Neuronal stem cell (in vitro differentiated cells): ENCODE results near the gene UNG.

Experiments used
- DNase-seq: peaks from one replicate; pipeline ENCODE4 v3.0.0-alpha.2; 2013; ENCODE audit warnings: low spot score
- H2AFZ ChIP-seq: one replicate; pipeline ENCODE4 v1.6.1; 2013; ENCODE audit warnings: mild to moderate bottlenecking, low read length, inconsistent platforms
- H2AK5ac ChIP-seq: 2 replicates; pipeline ENCODE4 v1.6.1; 2013; ENCODE audit warnings: low read depth, mild to moderate bottlenecking, inconsistent platforms, low read length, moderate library complexity, mixed read lengths
- H2BK120ac ChIP-seq: 2 replicates; pipeline ENCODE4 v1.6.1; 2013; ENCODE audit warnings: low read depth, mild to moderate bottlenecking, inconsistent platforms, low read length, moderate library complexity, mixed read lengths
- H2BK12ac ChIP-seq: one replicate; pipeline ENCODE4 v1.6.1; 2013; ENCODE audit warnings: low read length, inconsistent platforms
- H2BK15ac ChIP-seq: 2 replicates; pipeline ENCODE4 v1.6.1; 2013; ENCODE audit warnings: mild to moderate bottlenecking, low read length, inconsistent platforms, mixed read lengths
- H2BK5ac ChIP-seq: one replicate; pipeline ENCODE4 v1.6.1; 2013; ENCODE audit warnings: inconsistent platforms, mild to moderate bottlenecking, low read length, moderate library complexity
- H3K14ac ChIP-seq: one replicate; pipeline ENCODE4 v1.6.1; 2013; ENCODE audit warnings: low read length, inconsistent platforms
- H3K18ac ChIP-seq: 2 replicates; pipeline ENCODE4 v1.6.1; 2013; ENCODE audit warnings: low read length, inconsistent platforms
- H3K23ac ChIP-seq: 2 replicates; pipeline ENCODE4 v1.6.1; 2013; ENCODE audit warnings: low read depth, mild to moderate bottlenecking, mixed read lengths, low read length, inconsistent platforms; ENCODE audit not compliant: poor library complexity
- H3K27ac ChIP-seq: replicated peaks from 3 replicates; pipeline ENCODE4 v1.5.1; 2013; ENCODE audit warnings: low read length, inconsistent platforms
- H3K27me3 ChIP-seq, 3 experiments: 2 replicates each; pipeline ENCODE4 v1.6.1; 2013; ENCODE audit warnings: low read length in 3 of 3, mild to moderate bottlenecking in 2 of 3, inconsistent platforms in 1 of 3, low read depth in 1 of 3, mixed read lengths in 1 of 3, moderate library complexity in 1 of 3; ENCODE audit not compliant: control insufficient read depth in 3 of 3, insufficient read depth in 3 of 3
- H3K36me3 ChIP-seq, 2 donors: replicated peaks in 1 of 2; 2 replicates each; pipeline ENCODE4 v1.6.1; 2013; ENCODE audit warnings: low read length in 2 of 2; ENCODE audit not compliant: control insufficient read depth in 2 of 2, insufficient read depth in 2 of 2
- H3K4ac ChIP-seq: 2 replicates; pipeline ENCODE4 v1.6.1; 2013; ENCODE audit warnings: inconsistent platforms, mild to moderate bottlenecking, low read length, moderate library complexity
- H3K4me1 ChIP-seq, 2 donors: 1 replicate in 1 of 2; 2 replicates in 1 of 2; pipeline ENCODE4 v1.6.1; 2013; ENCODE audit warnings: low read length in 2 of 2, low read depth in 1 of 2; ENCODE audit not compliant: control insufficient read depth in 2 of 2, insufficient read depth in 1 of 2
- H3K4me2 ChIP-seq: one replicate; pipeline ENCODE4 v1.6.1; 2013; ENCODE audit warnings: mild to moderate bottlenecking, low read length, inconsistent platforms; ENCODE audit not compliant: insufficient read depth, poor library complexity, severe bottlenecking
- H3K4me3 ChIP-seq, 2 donors: 2 replicates each; pipeline ENCODE4 v1.5.1; 2013; ENCODE audit warnings: low read length in 2 of 2, mild to moderate bottlenecking in 2 of 2, inconsistent platforms in 1 of 2, moderate library complexity in 1 of 2
- H3K79me1 ChIP-seq: one replicate; pipeline ENCODE4 v1.6.1; 2013; ENCODE audit warnings: low read depth, mild to moderate bottlenecking, inconsistent platforms, low read length, moderate library complexity
- H3K9ac ChIP-seq: one replicate; pipeline ENCODE4 v1.6.1; 2013; ENCODE audit warnings: mild to moderate bottlenecking, low read depth, low read length, inconsistent platforms; ENCODE audit not compliant: poor library complexity
- H3K9me3 ChIP-seq, 2 donors: replicated peaks in 1 of 2; 2 replicates each; pipeline versions ENCODE3 to v1.6.1; 2013; ENCODE audit warnings: low read length in 2 of 2, mild to moderate bottlenecking in 2 of 2, inconsistent platforms in 1 of 2, low read depth in 1 of 2, mixed read lengths in 1 of 2, moderate library complexity in 1 of 2; ENCODE audit not compliant: control insufficient read depth in 2 of 2, insufficient read depth in 1 of 2
- H4K8ac ChIP-seq: one replicate; pipeline ENCODE4 v1.6.1; 2013; ENCODE audit warnings: low read depth, mild to moderate bottlenecking, inconsistent platforms, low read length, moderate library complexity
- H4K91ac ChIP-seq: one replicate; pipeline ENCODE4 v1.6.1; 2013; ENCODE audit warnings: low read length, low read depth, mild to moderate bottlenecking, inconsistent platforms; ENCODE audit not compliant: poor library complexity
- WGBS, 2 donors: extraction: QIAGEN DNeasy Blood & Tissue Kit; methylation state at CpG; one replicate each; pipeline ENCODE4 v1.1.7; 2013; ENCODE audit warnings: missing lambda C conversion rate in 2 of 2, mixed read lengths in 1 of 2; ENCODE audit not compliant: insufficient read length in 2 of 2, insufficient replicate concordance in 1 of 2; ENCODE audit errors: extremely low coverage in 2 of 2; 5-methylcytosine and 5-hydroxymethylcytosine counted together

UNG gene

GRCh38 chr12:109147954-109148353 is 50.6 kb downstream of the UNG start:
- H3K9ac ChIP-seq: no peak overlapping the region
- H3K4me1 ChIP-seq: no peaks in the 10 kb centered on the region
- no peak overlapping the region for H2BK5ac ChIP-seq
- no peaks in the 10 kb centered on the region for H3K36me3 ChIP-seq
- no peak overlapping the region for H3K18ac ChIP-seq
- no peaks in the 10 kb centered on the region for H3K9me3 ChIP-seq
- H2BK15ac ChIP-seq: no peak overlapping the region
- H2BK12ac ChIP-seq: no peak overlapping the region
- H2AFZ ChIP-seq: no peak overlapping the region
- no peak for DNase-seq
- no peaks in the 10 kb centered on the region for H3K79me1 ChIP-seq
- no peak overlapping the region for H3K4me3 ChIP-seq
- no CpG with 5 or more reads among the region's 2 CpGs for WGBS, 2 donors
- H4K91ac ChIP-seq: no peak overlapping the region
- no peak overlapping the region for H3K23ac ChIP-seq
- H3K27ac ChIP-seq: no peak overlapping the region
- H3K14ac ChIP-seq: no peak overlapping the region
- no peak overlapping the region for H3K4me2 ChIP-seq
- H3K4ac ChIP-seq: no peak overlapping the region
- no peak overlapping the region for H2AK5ac ChIP-seq
- peaks cover 0 to 54% (median 0%) of the 10 kb centered on the region in 3 experiments for H3K27me3 ChIP-seq
- H4K8ac ChIP-seq: no peak overlapping the region
- no peak overlapping the region for H2BK120ac ChIP-seq

GRCh38 chr12:109150124-109150640 is 52.8 kb downstream of the UNG start:
- no peak overlapping the region for H3K14ac ChIP-seq
- H3K18ac ChIP-seq: no peak overlapping the region
- no peak overlapping the region for H2BK120ac ChIP-seq
- H2BK5ac ChIP-seq: no peak overlapping the region
- H3K79me1 ChIP-seq: no peaks in the 10 kb centered on the region
- H3K23ac ChIP-seq: no peak overlapping the region
- WGBS, 2 donors: no CpG with 5 or more reads among the region's 9 CpGs
- no peak overlapping the region for H3K9ac ChIP-seq
- no peak overlapping the region for H2BK12ac ChIP-seq
- peaks cover 0 to 64% (median 7%) of the 10 kb centered on the region in 3 experiments for H3K27me3 ChIP-seq
- no peak overlapping the region for H2AFZ ChIP-seq
- H4K8ac ChIP-seq: no peak overlapping the region
- H3K27ac ChIP-seq: no peak overlapping the region
- H3K4ac ChIP-seq: no peak overlapping the region
- no peak overlapping the region for H2AK5ac ChIP-seq
- H3K4me1 ChIP-seq: peaks cover 3% of the 10 kb centered on the region in 2 donors
- H2BK15ac ChIP-seq: no peak overlapping the region
- DNase-seq: no peak
- H4K91ac ChIP-seq: no peak overlapping the region
- no peaks in the 10 kb centered on the region for H3K9me3 ChIP-seq
- H3K36me3 ChIP-seq: no peaks in the 10 kb centered on the region
- no peak overlapping the region for H3K4me3 ChIP-seq
- H3K4me2 ChIP-seq: no peak overlapping the region

- DNase-seq: no peak
- H4K8ac ChIP-seq: no peak overlapping the region
- H3K4ac ChIP-seq: no peak overlapping the region
- H2BK12ac ChIP-seq: no peak overlapping the region
- H2AFZ ChIP-seq: no peak overlapping the region
- no CpG with 5 or more reads among the region's 4 CpGs for WGBS, 2 donors
- H2BK120ac ChIP-seq: no peak overlapping the region
- no peak overlapping the region for H3K9ac ChIP-seq
- no peak overlapping the region for H4K91ac ChIP-seq
- no peak overlapping the region for H3K23ac ChIP-seq
- no peak overlapping the region for H3K18ac ChIP-seq
- H3K14ac ChIP-seq: no peak overlapping the region
- no peak overlapping the region for H3K4me3 ChIP-seq
- H3K4me2 ChIP-seq: no peak overlapping the region
- no peaks in the 10 kb centered on the region for H3K9me3 ChIP-seq
- H3K4me1 ChIP-seq: peaks cover 3 to 5% of the 10 kb centered on the region in 2 donors
- no peaks in the 10 kb centered on the region for H3K36me3 ChIP-seq
- no peak overlapping the region for H2BK5ac ChIP-seq
- H2AK5ac ChIP-seq: no peak overlapping the region
- no peak overlapping the region for H3K27ac ChIP-seq
- H3K27me3 ChIP-seq: peaks cover 0 to 58% (median 7%) of the 10 kb centered on the region in 3 experiments
- no peaks in the 10 kb centered on the region for H3K79me1 ChIP-seq
- no peak overlapping the region for H2BK15ac ChIP-seq
Observed at GRCh38 chr12:109151457-109151856, 54.1 kb downstream of the UNG start.

- Histone ChIP-seq H3K4me2 (peak overlapping the region; percentile 86), H2BK5ac (no peak overlapping the region), H3K4me3 (peak overlapping the region; percentile 12 to 61), H3K23ac (no peak overlapping the region), H3K4ac (no peak overlapping the region), H3K36me3 (no peaks in the 10 kb centered on the region), H3K9ac (no peak overlapping the region), H3K4me1 (peaks cover 3 to 5% of the 10 kb centered on the region in 2 donors), H3K14ac (no peak overlapping the region), H2AK5ac (no peak overlapping the region), H2BK120ac (no peak overlapping the region), H3K27me3 (peaks cover 0 to 47% (median 7%) of the 10 kb centered on the region in 3 experiments), H3K9me3 (no peaks in the 10 kb centered on the region), H2BK12ac (no peak overlapping the region), H3K18ac (no peak overlapping the region), H4K91ac (no peak overlapping the region), H4K8ac (no peak overlapping the region), H2BK15ac (no peak overlapping the region), H3K79me1 (no peaks in the 10 kb centered on the region), H3K27ac (no peak overlapping the region), H2AFZ (peak overlapping the region; percentile 98)
- WGBS, 2 donors: no CpG with 5 or more reads among the region's 18 CpGs
- DNase-seq: peak; percentile 3
Observed at GRCh38 chr12:109153821-109154441, 56.5 kb downstream of the UNG start.
